Measurements from ENCODE around the gene SLC16A10.

Gene SLC16A10

DNA sequence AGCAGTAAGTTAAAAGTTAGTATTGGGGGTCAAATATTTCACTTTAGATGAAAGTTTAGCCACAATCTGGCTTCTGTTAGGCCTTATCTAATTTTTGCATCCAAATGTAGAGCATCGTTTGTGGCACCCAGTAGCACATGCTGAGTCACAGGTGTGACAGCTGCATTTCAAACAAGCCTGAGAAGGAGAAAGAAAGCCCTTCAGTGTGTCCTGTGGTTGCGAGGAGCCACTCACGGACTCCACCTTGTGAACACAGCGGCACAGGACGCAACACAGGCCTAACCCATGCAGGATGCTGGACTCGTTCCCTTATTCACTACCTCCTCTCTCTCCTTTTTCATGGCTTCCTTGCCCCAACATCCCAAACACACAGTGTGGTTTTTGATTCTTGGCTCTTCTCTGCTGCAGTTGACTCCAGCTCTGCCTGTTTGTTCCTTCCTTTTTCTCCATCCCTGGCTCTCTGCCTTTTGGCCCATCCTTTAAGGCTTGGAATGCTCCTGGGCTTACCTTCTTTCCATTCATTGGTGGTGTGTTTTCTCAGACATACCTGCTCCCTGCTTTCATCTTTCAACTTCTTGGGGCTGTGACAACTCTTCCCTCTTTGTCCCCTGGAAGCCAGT is 124.2 kb downstream of the SLC16A10 start:
- CTCF ChIA-PET = interaction anchor here (1.5 kb wide), 1 partner anchor 47 kb away, joined by 4 read pairs; a partner anchor contains a TSS
- POLR2A ChIA-PET = no interaction called here
- DNase-seq (ENCODE audit: extremely low spot score) = no peak
- TF ChIP-seq ARNT (IDR thresholded peaks at IDR 0.05) (no peak), FOXM1 (IDR thresholded peaks at IDR 0.05; ENCODE audit: borderline replicate concordance) (no peak), HDGF (IDR thresholded peaks at IDR 0.05; ENCODE audit: borderline replicate concordance) (no peak), SP1 (IDR thresholded peaks at IDR 0.05) (no peak), TARDBP (IDR thresholded peaks at IDR 0.05) (no peak), FOXA1 (IDR thresholded peaks at IDR 0.05) (no peak), BHLHE40 (IDR thresholded peaks at IDR 0.05; ENCODE audit: borderline replicate concordance) (no peak), LEF1 (IDR thresholded peaks at IDR 0.05; ENCODE audit: borderline replicate concordance) (no peak), NFRKB (IDR thresholded peaks at IDR 0.05) (no peak), L3MBTL2 (conservative IDR thresholded peaks at IDR 0.05) (no peak)
- TF ChIP-seq, protein P1, sequence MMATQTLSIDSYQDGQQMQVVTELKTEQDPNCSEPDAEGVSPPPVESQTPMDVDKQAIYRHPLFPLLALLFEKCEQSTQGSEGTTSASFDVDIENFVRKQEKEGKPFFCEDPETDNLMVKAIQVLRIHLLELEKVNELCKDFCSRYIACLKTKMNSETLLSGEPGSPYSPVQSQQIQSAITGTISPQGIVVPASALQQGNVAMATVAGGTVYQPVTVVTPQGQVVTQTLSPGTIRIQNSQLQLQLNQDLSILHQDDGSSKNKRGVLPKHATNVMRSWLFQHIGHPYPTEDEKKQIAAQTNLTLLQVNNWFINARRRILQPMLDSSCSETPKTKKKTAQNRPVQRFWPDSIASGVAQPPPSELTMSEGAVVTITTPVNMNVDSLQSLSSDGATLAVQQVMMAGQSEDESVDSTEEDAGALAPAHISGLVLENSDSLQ (IDR thresholded peaks at IDR 0.05) = no peak

DNA sequence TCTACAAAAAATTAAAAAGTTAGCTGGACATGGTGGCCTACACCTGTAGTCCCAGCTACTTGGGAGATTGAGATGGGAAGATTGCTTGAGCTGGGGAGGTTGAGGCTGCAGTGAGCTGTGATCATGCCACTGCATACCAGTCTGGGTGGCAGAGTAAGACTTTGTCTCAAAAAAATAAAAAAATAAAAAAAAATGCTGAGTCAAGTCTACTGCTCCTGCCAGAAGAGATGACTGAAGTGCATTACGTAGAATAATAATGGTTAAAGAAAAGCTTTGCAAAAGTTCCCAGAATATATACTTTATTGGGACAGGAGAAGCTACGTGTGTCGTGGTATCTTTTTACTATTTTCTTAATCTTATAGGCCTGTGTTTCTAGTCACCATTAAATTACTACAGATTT is 125.3 kb downstream of the SLC16A10 start:
- TF ChIP-seq LEF1 (IDR thresholded peaks at IDR 0.05; ENCODE audit: borderline replicate concordance) (no peak), TARDBP (IDR thresholded peaks at IDR 0.05) (no peak), L3MBTL2 (conservative IDR thresholded peaks at IDR 0.05) (no peak), CTBP1 (IDR thresholded peaks at IDR 0.05; ENCODE audit: borderline replicate concordance) (no peak), FOXK2 (IDR thresholded peaks at IDR 0.05) (no peak), ZNF384 (IDR thresholded peaks at IDR 0.05) (no peak), FOXM1 (IDR thresholded peaks at IDR 0.05; ENCODE audit: borderline replicate concordance) (no peak), BHLHE40 (IDR thresholded peaks at IDR 0.05; ENCODE audit: borderline replicate concordance) (no peak), NFRKB (IDR thresholded peaks at IDR 0.05) (no peak), HDGF (IDR thresholded peaks at IDR 0.05; ENCODE audit: borderline replicate concordance) (no peak), SP1 (IDR thresholded peaks at IDR 0.05) (no peak), SUZ12 (IDR thresholded peaks at IDR 0.05) (no peak), ARNT (IDR thresholded peaks at IDR 0.05) (no peak), ELF4 (IDR thresholded peaks at IDR 0.05) (no peak), FOXA1 (IDR thresholded peaks at IDR 0.05) (no peak)
- TF ChIP-seq, protein P1 (IDR thresholded peaks at IDR 0.05) = no peak
- no peak for DNase-seq (ENCODE audit: extremely low spot score)
- POLR2A ChIA-PET = interaction anchor here (0.6 kb wide), 1 partner anchor 1032 kb away, joined by 4 read pairs; no protein-coding TSS in a partner anchor
- CTCF ChIA-PET = interaction anchor here (0.6 to 1.2 kb wide), 3 partner anchors 23 to 202 kb away, joined by 3 to 13 read pairs (median 4); no protein-coding TSS in a partner anchor

DNA sequence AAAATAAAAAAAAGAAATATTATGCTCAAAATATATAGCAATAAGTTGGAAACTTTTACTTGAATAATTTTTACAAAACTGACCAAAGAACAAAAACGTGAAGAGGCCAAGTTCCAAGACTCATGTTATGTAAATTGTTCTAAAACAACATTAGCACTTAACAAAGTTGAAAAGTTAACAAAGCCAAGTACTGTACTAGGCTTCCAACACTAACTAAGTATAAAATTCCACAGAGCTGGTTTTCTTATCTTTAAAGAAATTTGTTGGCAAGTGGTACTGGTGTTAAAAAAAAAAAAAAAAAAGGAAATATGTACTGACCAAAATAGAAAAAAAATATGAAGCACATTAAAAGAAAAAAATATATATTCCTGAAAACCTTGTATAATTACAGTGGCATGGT is 127.8 kb downstream of the SLC16A10 start:
- TF ChIP-seq TARDBP (IDR thresholded peaks at IDR 0.05) (no peak), NFRKB (IDR thresholded peaks at IDR 0.05) (no peak), SP1 (IDR thresholded peaks at IDR 0.05) (no peak), LEF1 (IDR thresholded peaks at IDR 0.05; ENCODE audit: borderline replicate concordance) (no peak), FOXK2 (IDR thresholded peaks at IDR 0.05) (no peak), BHLHE40 (IDR thresholded peaks at IDR 0.05; ENCODE audit: borderline replicate concordance) (no peak), HDGF (IDR thresholded peaks at IDR 0.05; ENCODE audit: borderline replicate concordance) (no peak), ARNT (IDR thresholded peaks at IDR 0.05) (no peak)
- TF ChIP-seq, protein P1 (IDR thresholded peaks at IDR 0.05) = no peak
- ChIA-PET CTCF (no interaction called here), POLR2A (no interaction called here)
- DNase-seq (ENCODE audit: extremely low spot score) = no peak

DNA sequence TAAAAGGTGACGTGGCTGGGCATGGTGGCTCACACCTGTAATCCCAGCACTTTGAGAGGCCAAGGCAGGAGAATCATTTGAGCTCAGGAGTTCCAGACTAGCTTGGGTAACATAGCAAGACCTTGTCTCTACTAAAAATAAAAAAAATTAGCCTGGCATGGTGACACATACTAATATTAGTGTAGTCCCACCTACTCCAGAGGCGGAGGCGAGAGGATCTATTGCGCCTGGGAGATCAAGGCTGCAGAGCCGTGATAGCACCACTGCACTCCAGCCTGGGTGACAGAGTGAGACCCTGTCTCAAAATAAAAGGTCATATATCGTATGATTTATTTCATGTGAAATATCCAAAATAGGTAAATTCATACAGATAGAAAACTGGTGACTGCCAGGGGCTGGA is 132.5 kb downstream of the SLC16A10 start:
- DNase-seq (ENCODE audit: extremely low spot score) = no peak

More for the DNA sequence above, 132.5 kb downstream of the SLC16A10 start:
- ChIA-PET POLR2A (no interaction called here), CTCF (no interaction called here)
- TF ChIP-seq CTBP1 (IDR thresholded peaks at IDR 0.05; ENCODE audit: borderline replicate concordance) (no peak), SUZ12 (IDR thresholded peaks at IDR 0.05) (no peak), SP1 (IDR thresholded peaks at IDR 0.05) (no peak), NFRKB (IDR thresholded peaks at IDR 0.05) (no peak), ZNF384 (IDR thresholded peaks at IDR 0.05) (no peak), L3MBTL2 (conservative IDR thresholded peaks at IDR 0.05) (no peak), TARDBP (IDR thresholded peaks at IDR 0.05) (no peak), BHLHE40 (IDR thresholded peaks at IDR 0.05; ENCODE audit: borderline replicate concordance) (no peak), ELF4 (IDR thresholded peaks at IDR 0.05) (no peak), FOXM1 (IDR thresholded peaks at IDR 0.05; ENCODE audit: borderline replicate concordance) (no peak), FOXK2 (IDR thresholded peaks at IDR 0.05) (no peak), FOXA1 (IDR thresholded peaks at IDR 0.05) (no peak), HDGF (IDR thresholded peaks at IDR 0.05; ENCODE audit: borderline replicate concordance) (no peak), ARNT (IDR thresholded peaks at IDR 0.05) (no peak), LEF1 (IDR thresholded peaks at IDR 0.05; ENCODE audit: borderline replicate concordance) (no peak)
- TF ChIP-seq, protein P1 (IDR thresholded peaks at IDR 0.05) = no peak
